ENCODE data around the gene MAPK9. TPM values are rescaled to one million over a fixed set of nuclear protein-coding genes. Genes with fewer than 3 reads are reported as not detected.

The MAPK9 gene
- total RNA-seq, 4 donors from 2014 or later, result 48.1 to 70.0 (median 54.2) TPM

DNA sequence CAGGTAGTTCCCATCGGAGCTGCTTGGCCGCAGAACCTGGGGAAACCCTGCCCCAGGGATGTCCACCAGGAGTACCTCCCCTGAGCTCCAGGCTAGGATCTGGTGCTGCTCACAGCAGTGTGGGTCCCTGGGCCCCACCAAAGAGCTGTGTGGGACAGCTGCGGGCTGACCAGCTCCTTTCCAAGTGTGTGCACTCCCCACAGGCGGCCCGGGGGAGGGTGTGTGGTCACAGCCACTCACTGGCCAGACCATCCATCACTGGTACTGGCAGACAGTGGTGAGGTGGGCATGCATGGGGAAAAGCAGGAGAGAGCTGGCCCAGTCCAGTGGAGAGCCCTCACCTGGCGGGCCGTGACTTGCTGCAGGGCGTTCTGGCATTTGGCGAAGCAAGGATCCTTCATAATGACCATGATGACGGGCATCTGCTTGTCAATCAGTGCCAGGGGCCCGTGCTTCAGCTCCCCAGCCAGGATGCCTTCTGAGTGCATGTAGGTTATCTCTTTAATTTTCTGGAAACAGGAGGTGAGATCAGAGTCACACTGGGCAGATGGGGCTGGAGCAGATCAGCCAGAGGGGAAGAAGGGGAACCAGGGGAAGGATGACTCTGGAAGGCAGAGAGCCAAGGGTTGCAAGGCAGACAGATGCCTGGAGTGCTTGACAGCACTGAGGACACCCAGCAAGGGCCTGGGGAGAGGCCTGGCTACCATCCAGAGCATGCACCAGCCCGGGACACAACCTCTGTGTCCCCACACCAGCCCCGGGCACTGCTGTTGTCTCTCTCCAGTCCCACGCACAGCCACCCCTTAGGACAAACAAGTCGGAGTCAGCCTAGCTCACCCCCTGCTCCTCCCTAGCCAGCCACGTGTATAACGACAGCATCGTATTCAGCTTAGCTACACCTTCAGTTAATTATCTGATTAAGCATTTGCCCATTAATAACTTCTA lies 12.8 kb upstream of the MAPK9 start:
- WGBS, 2 donors, result 91 to 93% methylated on average over 14 to 15 of the region's 18 CpGs
- intact Hi-C loops (cut with DNase I), result no loop called here
- Histone ChIP-seq H3K36me3 (no peaks in the 10 kb centered on the region), H3K4me3 (replicated peaks in 1 of 3) (no peak overlapping the region), H3K27me3 (no peaks in the 10 kb centered on the region), H3K9me3 (no peaks in the 10 kb centered on the region), H3K27ac (no peak overlapping the region), H3K4me1 (no peaks in the 10 kb centered on the region)
- TF ChIP-seq, protein P1, sequence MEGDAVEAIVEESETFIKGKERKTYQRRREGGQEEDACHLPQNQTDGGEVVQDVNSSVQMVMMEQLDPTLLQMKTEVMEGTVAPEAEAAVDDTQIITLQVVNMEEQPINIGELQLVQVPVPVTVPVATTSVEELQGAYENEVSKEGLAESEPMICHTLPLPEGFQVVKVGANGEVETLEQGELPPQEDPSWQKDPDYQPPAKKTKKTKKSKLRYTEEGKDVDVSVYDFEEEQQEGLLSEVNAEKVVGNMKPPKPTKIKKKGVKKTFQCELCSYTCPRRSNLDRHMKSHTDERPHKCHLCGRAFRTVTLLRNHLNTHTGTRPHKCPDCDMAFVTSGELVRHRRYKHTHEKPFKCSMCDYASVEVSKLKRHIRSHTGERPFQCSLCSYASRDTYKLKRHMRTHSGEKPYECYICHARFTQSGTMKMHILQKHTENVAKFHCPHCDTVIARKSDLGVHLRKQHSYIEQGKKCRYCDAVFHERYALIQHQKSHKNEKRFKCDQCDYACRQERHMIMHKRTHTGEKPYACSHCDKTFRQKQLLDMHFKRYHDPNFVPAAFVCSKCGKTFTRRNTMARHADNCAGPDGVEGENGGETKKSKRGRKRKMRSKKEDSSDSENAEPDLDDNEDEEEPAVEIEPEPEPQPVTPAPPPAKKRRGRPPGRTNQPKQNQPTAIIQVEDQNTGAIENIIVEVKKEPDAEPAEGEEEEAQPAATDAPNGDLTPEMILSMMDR (IDR thresholded peaks at IDR 0.05), result no peak
- no peak for TF ChIP-seq POLR2A (IDR thresholded peaks at IDR 0.05)
- DNase-seq, result no peak

DNA sequence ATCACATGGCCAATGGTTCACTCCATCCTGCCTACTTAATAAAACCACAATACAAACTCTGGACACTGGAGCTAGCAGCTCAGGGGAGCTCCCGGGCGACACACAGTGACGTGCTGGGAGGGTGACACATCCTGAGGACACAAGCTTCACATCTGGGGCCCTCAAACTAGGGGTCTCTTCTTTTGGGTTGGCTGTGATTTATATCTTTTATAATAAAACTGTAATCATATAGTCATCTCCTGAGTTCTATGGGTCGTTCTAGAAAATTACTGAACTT lies 12.1 kb upstream of the MAPK9 start:
- no peak overlapping the region for H3K4me3 ChIP-seq (replicated peaks in 1 of 3)
- H3K4me1 ChIP-seq, result no peaks in the 10 kb centered on the region
- no peak for TF ChIP-seq POLR2A (IDR thresholded peaks at IDR 0.05)
- TF ChIP-seq, protein P1 (IDR thresholded peaks at IDR 0.05), result no peak
- no peak for DNase-seq
- no peaks in the 10 kb centered on the region for H3K9me3 ChIP-seq
- no peak overlapping the region for H3K27ac ChIP-seq
- H3K36me3 ChIP-seq, result no peaks in the 10 kb centered on the region
- H3K27me3 ChIP-seq, result no peaks in the 10 kb centered on the region
- WGBS, 2 donors, result 86 to 93% methylated on average over 4 of the region's 4 CpGs
- intact Hi-C loops (cut with DNase I), result no loop called here

GRCh38 chr5:180303226-180304015 lies 11.5 kb upstream of the MAPK9 start:
- H3K27me3 ChIP-seq, result no peaks in the 10 kb centered on the region
- no peaks in the 10 kb centered on the region for H3K9me3 ChIP-seq
- DNase-seq, result no peak
- no peak overlapping the region for H3K4me3 ChIP-seq (replicated peaks in 1 of 3)
- TF ChIP-seq, protein P1 (IDR thresholded peaks at IDR 0.05), result no peak
- TF ChIP-seq POLR2A (IDR thresholded peaks at IDR 0.05), result no peak
- H3K36me3 ChIP-seq, result no peaks in the 10 kb centered on the region
- H3K27ac ChIP-seq, result no peak overlapping the region
- intact Hi-C loops (cut with DNase I), result no loop called here
- WGBS, 2 donors, result 91 to 92% methylated on average over 16 to 17 of the region's 17 CpGs
- H3K4me1 ChIP-seq, result no peaks in the 10 kb centered on the region

DNA sequence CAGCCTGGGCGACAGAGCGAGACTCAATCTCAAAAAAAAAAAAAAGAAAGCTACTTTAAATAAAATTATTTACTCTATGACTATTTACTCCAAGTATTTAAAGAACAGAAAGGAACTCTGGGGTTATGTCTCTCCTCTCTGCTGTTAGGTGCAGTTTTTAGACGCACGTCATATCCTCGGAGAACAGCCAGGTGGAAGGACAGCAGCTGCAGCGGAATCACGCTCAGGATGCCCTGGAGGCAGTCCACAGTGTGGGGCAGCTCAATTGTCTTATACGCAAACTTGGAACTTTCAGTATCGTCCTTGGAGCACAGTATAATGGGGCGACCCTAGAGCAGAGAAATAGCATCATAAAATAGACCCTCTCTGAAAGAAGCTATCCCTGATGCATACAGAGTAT lies 10.4 kb upstream of the MAPK9 start:
- Histone ChIP-seq H3K27me3 (no peaks in the 10 kb centered on the region), H3K9me3 (no peaks in the 10 kb centered on the region), H3K4me3 (replicated peaks in 1 of 3) (no peak overlapping the region), H3K27ac (no peak overlapping the region), H3K4me1 (no peaks in the 10 kb centered on the region), H3K36me3 (no peaks in the 10 kb centered on the region)
- intact Hi-C loops (cut with DNase I), result no loop called here
- TF ChIP-seq, protein P1 (IDR thresholded peaks at IDR 0.05), result no peak
- TF ChIP-seq POLR2A (IDR thresholded peaks at IDR 0.05), result no peak
- 98 to 99% methylated on average over 10 of the region's 10 CpGs for WGBS, 2 donors
- DNase-seq, result no peak

- Histone ChIP-seq H3K36me3 (no peaks in the 10 kb centered on the region), H3K4me3 (replicated peaks in 1 of 3) (no peak overlapping the region), H3K27me3 (no peaks in the 10 kb centered on the region), H3K4me1 (no peaks in the 10 kb centered on the region), H3K9me3 (no peaks in the 10 kb centered on the region), H3K27ac (no peak overlapping the region)
- TF ChIP-seq, protein P1 (IDR thresholded peaks at IDR 0.05), result no peak
- no peak for TF ChIP-seq POLR2A (IDR thresholded peaks at IDR 0.05)
- intact Hi-C loops (cut with DNase I), result no loop called here
- WGBS, 2 donors, result 72 to 86% methylated on average over 4 of the region's 4 CpGs
- no peak for DNase-seq
Measured at GRCh38 chr5:180301253-180301652, 9.4 kb upstream of the MAPK9 start.

Measured in thyroid gland (tissue), 4 donors.